ENCODE results near the gene ERV3-1.
A peak's percentile ranks its signal among the peaks of the same experiment; 100 is the strongest.
"Not testable (repeated sequence)": the region's sequence is repeated elsewhere in the genome, so short reads cannot be mapped to it uniquely, and the experiment has no call there.

ERV3-1 gene

DNA sequence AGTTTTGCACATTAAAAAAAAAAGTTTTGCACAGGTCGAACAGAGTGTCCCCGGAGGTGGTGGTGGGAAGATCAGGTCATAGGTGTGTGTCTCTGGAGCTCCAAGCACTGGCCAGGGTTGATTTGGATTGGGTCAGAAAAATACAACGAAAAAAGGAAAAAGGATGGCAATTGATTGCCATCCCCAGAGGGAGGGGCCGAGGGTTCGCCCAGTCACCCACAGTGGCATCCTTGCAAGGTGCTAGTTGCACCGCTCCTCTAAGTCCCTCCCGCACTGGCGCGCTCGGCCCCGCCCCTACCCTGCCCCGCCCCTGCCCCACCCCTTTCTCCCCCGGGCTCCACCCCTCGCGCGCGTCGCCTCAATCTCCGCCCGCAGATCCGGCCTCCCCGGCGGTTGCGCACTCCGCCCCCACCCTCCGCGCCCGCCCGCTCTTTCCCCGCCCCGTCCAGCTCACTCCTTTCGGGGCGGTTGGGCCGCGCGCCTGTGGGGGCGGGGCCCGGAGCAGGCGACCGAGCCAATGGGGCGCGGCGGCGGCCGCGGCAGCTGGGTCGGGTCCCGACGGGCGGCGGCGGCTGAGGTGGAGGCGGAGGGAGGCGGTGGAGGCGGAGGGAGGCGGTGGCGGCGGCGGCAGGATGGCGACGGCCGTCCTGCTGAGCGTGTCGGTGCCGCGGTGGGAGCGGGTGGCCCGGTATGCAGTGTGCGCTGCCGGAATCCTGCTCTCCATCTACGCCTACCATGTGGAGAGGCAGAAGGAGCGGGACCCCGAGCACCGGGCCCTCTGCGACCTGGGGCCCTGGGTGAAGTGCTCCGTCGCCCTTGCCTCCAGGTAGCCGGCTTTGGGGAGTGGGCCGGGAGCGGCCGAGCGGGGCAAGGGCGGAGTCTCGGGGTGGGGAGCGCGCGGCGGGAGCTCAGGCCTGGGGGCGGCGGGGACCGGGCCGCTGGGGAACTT is 31.5 kb upstream of the ERV3-1 start:
- no peaks in the 10 kb centered on the region for H3K27me3 ChIP-seq (replicated peaks; ENCODE audit: control insufficient read depth, insufficient read depth, low read length)
- H3K36me3 ChIP-seq (ENCODE audit: control insufficient read depth, insufficient read depth, low read length): no peaks in the 10 kb centered on the region
- TF ChIP-seq CTCF (IDR thresholded peaks at IDR 0.05; ENCODE audit: insufficient read depth, low read length, poor library complexity, severe bottlenecking): no peak
- peak; percentile 93 for DNase-seq (ENCODE audit: extremely low read depth, insufficient read length)
- peak overlapping the region; percentile 70 for H3K4me3 ChIP-seq (replicated peaks; ENCODE audit: low read depth, low read length)

GRCh38 chr7:65036526-65036925 is 30.0 kb upstream of the ERV3-1 start:
- not testable (repeated sequence) for H3K4me3 ChIP-seq (replicated peaks; ENCODE audit: low read depth, low read length); H3K27me3 ChIP-seq (replicated peaks; ENCODE audit: control insufficient read depth, insufficient read depth, low read length); H3K36me3 ChIP-seq (ENCODE audit: control insufficient read depth, insufficient read depth, low read length)
- DNase-seq (ENCODE audit: extremely low read depth, insufficient read length): peak; percentile 8

DNA sequence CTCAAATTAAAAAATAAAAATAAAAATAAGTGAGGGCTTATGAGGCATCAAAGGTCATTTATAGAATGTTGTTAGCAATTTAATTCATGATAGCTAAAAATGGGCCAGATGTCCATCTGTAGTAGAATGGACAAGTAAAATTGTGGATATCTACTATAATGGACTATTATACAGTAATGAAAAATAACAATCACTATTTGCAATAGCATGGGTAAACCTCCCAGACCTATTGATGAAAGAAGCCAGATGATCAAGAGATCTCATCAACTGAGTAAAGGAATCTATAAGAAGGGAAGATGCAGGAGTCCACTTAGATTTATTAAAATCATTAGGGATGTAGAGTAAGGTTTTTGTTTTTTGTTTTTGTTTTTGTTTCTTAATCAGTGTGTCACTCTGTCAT is 29.0 kb upstream of the ERV3-1 start:
- not testable (repeated sequence) for DNase-seq (ENCODE audit: extremely low read depth, insufficient read length); H3K4me3 ChIP-seq (replicated peaks; ENCODE audit: low read depth, low read length); H3K36me3 ChIP-seq (ENCODE audit: control insufficient read depth, insufficient read depth, low read length); H3K27me3 ChIP-seq (replicated peaks; ENCODE audit: control insufficient read depth, insufficient read depth, low read length)

DNA sequence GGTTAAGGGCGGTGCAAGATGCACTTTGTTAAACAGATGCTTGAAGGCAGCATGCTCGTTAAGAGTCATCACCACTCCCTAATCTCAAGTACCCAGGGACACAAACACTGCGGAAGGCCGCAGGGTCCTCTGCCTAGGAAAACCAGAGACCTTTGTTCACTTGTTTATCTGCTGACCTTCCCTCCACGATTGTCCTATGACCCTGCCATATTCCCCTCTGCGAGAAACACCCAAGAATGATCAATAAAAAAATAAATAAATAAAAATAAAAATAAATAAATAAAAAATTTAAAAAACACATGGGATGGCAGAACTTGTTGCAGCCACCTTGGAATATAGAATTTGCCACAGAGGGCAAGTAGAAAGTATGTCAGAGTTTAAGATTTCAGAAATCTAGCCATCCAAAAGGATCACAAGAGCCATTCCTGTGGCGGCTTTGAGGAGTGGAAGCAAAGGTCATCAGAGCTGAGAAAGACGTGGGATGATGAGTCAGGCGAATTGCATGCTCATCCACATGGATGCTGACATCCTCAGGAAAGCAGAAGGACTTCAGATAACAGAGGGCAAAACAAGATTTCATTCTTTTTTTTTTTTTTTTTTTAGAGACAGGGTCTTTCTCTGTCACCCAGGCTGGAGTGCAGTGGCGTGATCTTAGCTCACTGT is 27.8 kb upstream of the ERV3-1 start:
- not testable (repeated sequence) for DNase-seq (ENCODE audit: extremely low read depth, insufficient read length); H3K36me3 ChIP-seq (ENCODE audit: control insufficient read depth, insufficient read depth, low read length); H3K4me3 ChIP-seq (replicated peaks; ENCODE audit: low read depth, low read length); H3K27me3 ChIP-seq (replicated peaks; ENCODE audit: control insufficient read depth, insufficient read depth, low read length)

DNA sequence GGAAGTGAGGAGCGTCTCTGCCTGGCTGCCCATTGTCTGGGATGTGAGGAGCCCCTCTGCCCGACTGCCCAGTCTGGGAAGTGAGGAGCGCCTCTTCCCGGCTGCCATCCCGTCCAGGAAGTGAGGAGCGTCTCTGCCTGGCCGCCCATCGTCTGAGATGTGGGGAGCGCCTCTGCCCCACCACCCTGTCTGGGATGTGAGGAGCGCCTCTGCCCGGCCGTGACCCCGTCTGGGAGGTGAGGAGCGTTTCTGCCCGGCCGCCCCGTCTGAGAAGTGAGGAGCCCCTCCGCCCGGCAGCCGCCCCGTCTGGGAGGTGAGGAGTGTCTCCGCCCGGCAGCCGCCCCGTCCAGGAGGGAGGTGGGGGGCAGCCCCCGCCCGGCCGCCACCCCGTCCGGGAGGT is 26.9 kb upstream of the ERV3-1 start:
- not testable (repeated sequence) for H3K36me3 ChIP-seq (ENCODE audit: control insufficient read depth, insufficient read depth, low read length); H3K4me3 ChIP-seq (replicated peaks; ENCODE audit: low read depth, low read length); H3K27me3 ChIP-seq (replicated peaks; ENCODE audit: control insufficient read depth, insufficient read depth, low read length); DNase-seq (ENCODE audit: extremely low read depth, insufficient read length)

DNA sequence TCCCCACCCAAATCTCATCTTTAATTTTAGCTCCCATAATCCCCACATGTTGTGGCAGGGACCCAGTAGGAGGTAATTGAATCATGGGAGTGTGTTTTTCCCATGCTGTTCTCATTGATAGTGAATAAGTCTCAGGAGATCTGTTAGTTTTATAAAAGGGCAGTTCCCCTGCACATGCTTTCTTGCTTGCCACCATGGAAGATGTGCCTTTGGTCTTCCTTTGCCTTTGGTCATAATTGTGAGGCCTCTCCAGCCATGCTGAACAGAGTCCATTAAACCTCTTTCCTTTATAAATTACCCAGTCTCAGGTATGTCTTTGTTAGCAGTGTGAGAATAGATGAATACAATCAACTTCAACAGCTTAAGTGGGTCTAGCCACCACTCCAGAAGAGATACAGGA is 18.5 kb upstream of the ERV3-1 start:
- not testable (repeated sequence) for H3K27me3 ChIP-seq (replicated peaks; ENCODE audit: control insufficient read depth, insufficient read depth, low read length); H3K36me3 ChIP-seq (ENCODE audit: control insufficient read depth, insufficient read depth, low read length); DNase-seq (ENCODE audit: extremely low read depth, insufficient read length); H3K4me3 ChIP-seq (replicated peaks; ENCODE audit: low read depth, low read length)

DNA sequence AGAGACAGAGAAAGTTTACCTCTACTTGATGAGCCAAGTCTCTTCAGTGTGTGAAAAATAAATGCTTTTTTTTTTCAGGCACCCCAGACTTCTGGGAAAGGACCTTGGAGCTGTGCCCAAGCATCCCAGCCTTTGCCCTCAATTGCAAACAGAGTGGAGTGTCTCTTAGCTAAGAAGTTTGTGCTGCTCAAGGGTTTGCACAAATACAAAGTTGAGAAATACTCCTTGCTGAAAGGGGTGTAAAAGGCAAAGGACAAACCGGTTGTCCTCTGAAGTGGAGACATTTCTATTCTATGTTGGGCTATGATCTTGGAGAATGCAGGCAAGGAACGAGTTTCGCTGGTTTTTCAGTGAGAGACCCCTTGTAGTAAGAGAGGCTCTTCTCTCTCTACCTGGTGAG is 14.5 kb upstream of the ERV3-1 start:
- not testable (repeated sequence) for H3K4me3 ChIP-seq (replicated peaks; ENCODE audit: low read depth, low read length); H3K27me3 ChIP-seq (replicated peaks; ENCODE audit: control insufficient read depth, insufficient read depth, low read length); H3K36me3 ChIP-seq (ENCODE audit: control insufficient read depth, insufficient read depth, low read length); DNase-seq (ENCODE audit: extremely low read depth, insufficient read length)

DNA sequence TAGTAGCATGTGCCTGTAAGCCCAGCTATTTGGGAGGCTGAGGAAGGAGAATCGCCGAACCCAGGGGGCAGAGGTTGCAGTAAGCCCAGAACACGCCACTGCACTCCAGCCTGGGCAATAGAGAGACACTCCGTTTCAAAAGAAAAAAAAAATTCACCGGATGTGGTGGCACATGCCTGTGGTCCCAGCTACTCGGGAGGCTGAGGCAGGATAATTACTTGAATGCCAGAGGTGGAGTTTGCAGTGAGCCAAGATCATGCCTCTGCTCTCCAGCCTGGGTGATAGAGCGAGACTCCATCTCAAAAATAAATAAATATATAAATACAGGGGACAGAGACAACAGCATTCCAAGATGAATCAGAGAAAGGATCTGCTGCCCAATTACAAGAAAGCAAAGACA is 3.4 kb upstream of the ERV3-1 start:
- not testable (repeated sequence) for DNase-seq (ENCODE audit: extremely low read depth, insufficient read length); H3K4me3 ChIP-seq (replicated peaks; ENCODE audit: low read depth, low read length); H3K27me3 ChIP-seq (replicated peaks; ENCODE audit: control insufficient read depth, insufficient read depth, low read length); H3K36me3 ChIP-seq (ENCODE audit: control insufficient read depth, insufficient read depth, low read length)

DNA sequence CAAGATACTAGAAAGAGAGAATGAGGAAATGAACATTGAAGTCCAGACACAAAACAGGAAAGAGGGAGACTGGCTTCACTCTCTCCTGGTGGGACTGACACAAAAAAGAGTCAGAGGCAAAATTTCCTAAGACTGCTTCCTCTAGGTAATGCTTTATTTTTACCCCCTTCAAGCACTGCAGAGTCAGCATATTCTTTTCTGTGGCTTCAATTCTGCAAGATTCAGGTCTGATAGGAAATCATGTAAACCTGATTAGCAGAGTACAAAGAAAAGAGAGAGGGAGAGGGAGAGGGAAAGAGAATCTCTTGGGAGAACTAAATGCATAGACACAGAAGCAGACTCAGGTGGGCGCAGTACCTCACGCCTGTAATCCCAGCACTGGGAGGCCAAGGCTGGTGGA is 2.9 kb upstream of the ERV3-1 start:
- H3K4me3 ChIP-seq (replicated peaks; ENCODE audit: low read depth, low read length); H3K36me3 ChIP-seq (ENCODE audit: control insufficient read depth, insufficient read depth, low read length); DNase-seq (ENCODE audit: extremely low read depth, insufficient read length); H3K27me3 ChIP-seq (replicated peaks; ENCODE audit: control insufficient read depth, insufficient read depth, low read length): not testable (repeated sequence)

DNA sequence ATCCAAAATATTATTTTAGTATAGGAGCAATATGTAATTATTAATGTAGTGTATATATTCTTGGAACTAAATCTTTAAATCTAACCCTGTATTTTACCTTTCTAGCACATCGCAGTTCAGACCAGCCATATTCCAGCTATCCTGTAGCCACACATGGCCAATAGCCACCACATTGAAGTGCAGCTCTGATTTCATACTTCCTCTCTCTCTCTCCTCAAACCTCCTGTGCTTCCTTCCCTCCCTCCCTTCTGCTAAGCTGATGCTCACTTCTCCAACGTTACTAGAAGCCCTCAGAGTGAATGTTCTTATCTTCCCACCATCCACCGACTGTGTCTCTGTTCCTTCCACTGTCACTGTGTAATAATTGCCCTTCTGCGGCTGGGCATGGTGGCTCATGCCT is 549 bp upstream of the ERV3-1 start:
- DNase-seq (ENCODE audit: extremely low read depth, insufficient read length); H3K36me3 ChIP-seq (ENCODE audit: control insufficient read depth, insufficient read depth, low read length); H3K4me3 ChIP-seq (replicated peaks; ENCODE audit: low read depth, low read length); H3K27me3 ChIP-seq (replicated peaks; ENCODE audit: control insufficient read depth, insufficient read depth, low read length): not testable (repeated sequence)

Measured in GM06990 (cell line).